Right cardiac atrium (tissue), 5 donors: Measurements from ENCODE around the gene SMR3A. TPM values are rescaled to one million over a fixed set of nuclear protein-coding genes. Genes with fewer than 3 reads are reported as not detected.

Experiments used
- polyA plus RNA-seq: library from polyadenylated mRNA; stranded (reverse); fragments of 200-250 nt; gene quantifications from one replicate; pipeline ENCODE4 v1.2.3, GENCODE V29; 2013
- total RNA-seq, 4 donors: library from RNA; stranded (reverse); fragmentation: NEBNext Ultra II Directional; extraction: Animal tissue kit (Norgen Biotek cat#: 25700); gene quantifications; one replicate each; pipeline ENCODE4 v1.2.1, GENCODE V29; 2021
- donor health status: healthy with polysubstance abuse.
- donor health status: DM: no; HTN: yes; CAD: no.
- donor health status: DM: no; HTN: no; CAD: no.
- donor health status: DM: no; HTN: yes; CAD: no; lungs with severe emphysema.
- donor health status: DM: yes; HTN: yes; CAD: no.

Gene SMR3A
- total and polyA plus RNA-seq, 5 donors = not detected

Other genes starting within 250 kb of the SMR3A start
- not detected for gene PRR27, start 206.5 kb upstream of the SMR3A start, total RNA-seq
- gene PRR27, start 206.5 kb upstream of the SMR3A start, polyA plus RNA-seq = not detected
- gene ODAM, start 165.0 kb upstream of the SMR3A start, total RNA-seq = not detected
- not detected for gene ODAM, start 165.0 kb upstream of the SMR3A start, polyA plus RNA-seq
- gene FDCSP, start 134.6 kb upstream of the SMR3A start, total RNA-seq = not detected
- not detected for gene FDCSP, start 134.6 kb upstream of the SMR3A start, polyA plus RNA-seq
- not detected for gene CSN3, start 118.2 kb upstream of the SMR3A start, total RNA-seq
- not detected for gene CSN3, start 118.2 kb upstream of the SMR3A start, polyA plus RNA-seq
- not detected for gene CABS1, start 25.8 kb upstream of the SMR3A start, total RNA-seq
- not detected for gene CABS1, start 25.8 kb upstream of the SMR3A start, polyA plus RNA-seq
- gene SMR3B, start 22.4 kb downstream of the SMR3A start, total RNA-seq = not detected
- gene SMR3B, start 22.4 kb downstream of the SMR3A start, polyA plus RNA-seq = not detected
- gene OPRPN, start 37.2 kb downstream of the SMR3A start, total RNA-seq = not detected
- gene OPRPN, start 37.2 kb downstream of the SMR3A start, polyA plus RNA-seq = not detected
- gene MUC7, start 111.4 kb downstream of the SMR3A start, total RNA-seq = not detected
- gene MUC7, start 111.4 kb downstream of the SMR3A start, polyA plus RNA-seq = not detected
- not detected for gene AMTN, start 157.8 kb downstream of the SMR3A start, total RNA-seq
- not detected for gene AMTN, start 157.8 kb downstream of the SMR3A start, polyA plus RNA-seq
- gene AMBN, start 231.5 kb downstream of the SMR3A start, total RNA-seq = not detected
- gene AMBN, start 231.5 kb downstream of the SMR3A start, polyA plus RNA-seq = not detected